Measurements from ENCODE around the gene DNAJB13.

The DNAJB13 gene

GRCh38 chr11:74000307-74001133 lies 49.7 kb downstream of the DNAJB13 start:
- no peak for DNase-seq (ENCODE audit: low spot score)

- DNase-seq (ENCODE audit: low spot score), result no peak
Observed at GRCh38 chr11:74001822-74002286, 51.0 kb downstream of the DNAJB13 start.

GRCh38 chr11:74002832-74003231 lies 52.0 kb downstream of the DNAJB13 start:
- no peak for DNase-seq (ENCODE audit: low spot score)

- no peak for DNase-seq (ENCODE audit: low spot score)
Observed at GRCh38 chr11:74004046-74004695, 53.3 kb downstream of the DNAJB13 start.

GRCh38 chr11:74004759-74005615 lies 54.2 kb downstream of the DNAJB13 start:
- DNase-seq (ENCODE audit: low spot score), result peak; percentile 91

GRCh38 chr11:74005721-74006517 lies 55.1 kb downstream of the DNAJB13 start:
- no peak for DNase-seq (ENCODE audit: low spot score)

GRCh38 chr11:74006743-74007304 lies 56.0 kb downstream of the DNAJB13 start:
- no peak for DNase-seq (ENCODE audit: low spot score)

- DNase-seq (ENCODE audit: low spot score), result no peak
Observed at GRCh38 chr11:74007691-74008372, 57.0 kb downstream of the DNAJB13 start.

GRCh38 chr11:74008373-74009229 lies 57.8 kb downstream of the DNAJB13 start, which contains the start of gene UCP3:
Gene UCP3 (minus strand): TSS chr11:74009085. CDS start chr11:74007042, 2,043 bp downstream.
- DNase-seq (ENCODE audit: low spot score), result no peak

GRCh38 chr11:74009230-74009547 lies 58.4 kb downstream of the DNAJB13 start:
- DNase-seq (ENCODE audit: low spot score), result no peak

- no peak for DNase-seq (ENCODE audit: low spot score)
Observed at GRCh38 chr11:74009675-74010305, 59.0 kb downstream of the DNAJB13 start.

GRCh38 chr11:74010306-74011300 lies 59.8 kb downstream of the DNAJB13 start:
- DNase-seq (ENCODE audit: low spot score), result no peak

- peak; percentile 85 for DNase-seq (ENCODE audit: low spot score)
Observed at GRCh38 chr11:74011360-74012073, 60.7 kb downstream of the DNAJB13 start.

- no peak for DNase-seq (ENCODE audit: low spot score)
Observed at GRCh38 chr11:74012074-74012809, 61.4 kb downstream of the DNAJB13 start.

GRCh38 chr11:74013141-74013540 lies 62.3 kb downstream of the DNAJB13 start:
- no peak for DNase-seq (ENCODE audit: low spot score)

- no peak for DNase-seq (ENCODE audit: low spot score)
Observed at GRCh38 chr11:74014880-74015279, 64.1 kb downstream of the DNAJB13 start.

All from CD4-positive, alpha-beta T cell treated with Interleukin-2 at 100 ng/mL for 4 hours (primary cell).